ENCODE measurements around the gene PLCD1. TPM values are rescaled to one million over a fixed set of nuclear protein-coding genes. Genes with fewer than 3 reads are reported as not detected.

PLCD1 gene
- total RNA-seq, 1 donor from 2014 or later: 16.7 TPM

GRCh38 chr3:38018296-38019266 lies 10.9 kb downstream of the PLCD1 start:
- no peak for TF ChIP-seq EZH2 (IDR thresholded peaks at IDR 0.05; ENCODE audit: insufficient read depth, low read length)
- no peak for TF ChIP-seq CTCF (IDR thresholded peaks at IDR 0.05; ENCODE audit: insufficient read depth, low read depth, low read length)
- H3K4me2 ChIP-seq (ENCODE audit: low read length): no peak overlapping the region

GRCh38 chr3:38017445-38018295 lies 11.8 kb downstream of the PLCD1 start:
- no peaks in the 10 kb centered on the region for H3K27me3 Mint-ChIP-seq (ENCODE audit: low read depth, unreplicated experiment)
- no peak overlapping the region for H3K27ac Mint-ChIP-seq (ENCODE audit: unreplicated experiment)
- H3K9ac ChIP-seq (ENCODE audit: low read length): no peak overlapping the region
- TF ChIP-seq EZH2 (IDR thresholded peaks at IDR 0.05; ENCODE audit: insufficient read depth, low read length): no peak
- TF ChIP-seq CTCF (IDR thresholded peaks at IDR 0.05; ENCODE audit: insufficient read depth, low read depth, low read length): no peak
- H3K79me2 ChIP-seq (ENCODE audit: insufficient read depth, low read length): no peaks in the 10 kb centered on the region
- no peaks in the 10 kb centered on the region for H3K4me1 ChIP-seq (ENCODE audit: insufficient read depth, low read length)
- peaks cover 29% of the 10 kb centered on the region for H3K36me3 Mint-ChIP-seq (ENCODE audit: low read depth, unreplicated experiment)
- peaks cover 3% of the 10 kb centered on the region for H3K9me3 Mint-ChIP-seq (ENCODE audit: unreplicated experiment)
- H3K27me3 ChIP-seq (ENCODE audit: insufficient read depth, low read length): no peaks in the 10 kb centered on the region
- H3K4me2 ChIP-seq (ENCODE audit: low read length): no peak overlapping the region
- no peak overlapping the region for H3K27ac ChIP-seq (ENCODE audit: low read depth, low read length)
- no peak overlapping the region for H2AFZ ChIP-seq (ENCODE audit: low read depth, low read length)
- peaks cover 4% of the 10 kb centered on the region for H3K36me3 ChIP-seq (ENCODE audit: insufficient read depth, low read length)
- H3K4me3 ChIP-seq (ENCODE audit: insufficient read depth, low read depth, low read length): no peak overlapping the region
- DNase-seq (ENCODE audit: low read depth): no peak
- H3K4me3 Mint-ChIP-seq (ENCODE audit: unreplicated experiment): no peak overlapping the region
- H3K4me1 Mint-ChIP-seq (ENCODE audit: low read depth, unreplicated experiment): no peaks in the 10 kb centered on the region
- FAIRE-seq: no peak
- H4K20me1 ChIP-seq (ENCODE audit: insufficient read depth, low read length): peaks cover 10% of the 10 kb centered on the region
- no peaks in the 10 kb centered on the region for H3K9me3 ChIP-seq (ENCODE audit: insufficient read depth, low read depth, low read length)

More at GRCh38 chr3:38018296-38019266, 10.9 kb downstream of the PLCD1 start:
- FAIRE-seq (no peak), DNase-seq (ENCODE audit: low read depth) (no peak)
- Mint-ChIP-seq H3K27me3 (ENCODE audit: low read depth, unreplicated experiment) (no peaks in the 10 kb centered on the region), H3K27ac (ENCODE audit: unreplicated experiment) (no peak overlapping the region), H3K36me3 (ENCODE audit: low read depth, unreplicated experiment) (peaks cover 28% of the 10 kb centered on the region), H3K9me3 (ENCODE audit: unreplicated experiment) (peaks cover 3% of the 10 kb centered on the region), H3K4me3 (ENCODE audit: unreplicated experiment) (no peak overlapping the region), H3K4me1 (ENCODE audit: low read depth, unreplicated experiment) (no peaks in the 10 kb centered on the region)
- H3K79me2 ChIP-seq (ENCODE audit: insufficient read depth, low read length): no peaks in the 10 kb centered on the region
- no peak overlapping the region for H3K9ac ChIP-seq (ENCODE audit: low read length)
- H3K27me3 ChIP-seq (ENCODE audit: insufficient read depth, low read length): no peaks in the 10 kb centered on the region
- H3K27ac ChIP-seq (ENCODE audit: low read depth, low read length): no peak overlapping the region
- H2AFZ ChIP-seq (ENCODE audit: low read depth, low read length): no peak overlapping the region
- no peaks in the 10 kb centered on the region for H3K9me3 ChIP-seq (ENCODE audit: insufficient read depth, low read depth, low read length)
- no peak overlapping the region for H3K4me3 ChIP-seq (ENCODE audit: insufficient read depth, low read depth, low read length)
- peaks cover 17% of the 10 kb centered on the region for H4K20me1 ChIP-seq (ENCODE audit: insufficient read depth, low read length)
- H3K36me3 ChIP-seq (ENCODE audit: insufficient read depth, low read length): peaks cover 4% of the 10 kb centered on the region
- H3K4me1 ChIP-seq (ENCODE audit: insufficient read depth, low read length): no peaks in the 10 kb centered on the region
